GM23338 (cell line): Measurements from ENCODE around the gene ZDHHC17. TPM values are rescaled to one million over a fixed set of nuclear protein-coding genes. Genes with fewer than 3 reads are reported as not detected.

Experiments used
- ATAC-seq: fragments of 200-7000 bp; cut with Tn5 transposase; 3 replicates; pipeline ENCODE4 v1.9.1; 2020
- DNase-seq: peaks from one replicate; pipeline ENCODE4 v3.0.0-alpha.2; 2015; ENCODE audit warnings: low spot score
- H2AFZ ChIP-seq: fragments of 200-600 bp; sonication (generic); 2 replicates; pipeline ENCODE4 v1.8.0; 2016; ENCODE audit warnings: antibody characterized with exemption, mild to moderate bottlenecking, moderate library complexity
- H3F3A ChIP-seq: fragments of 200-600 bp; sonication (generic); replicated peaks from 2 replicates; pipeline ENCODE4 v1.8.0; 2017; ENCODE audit warnings: antibody characterized with exemption, mixed run types, low read depth
- H3K27ac ChIP-seq: fragments of 200-600 bp; sonication (generic); 2 replicates; pipeline ENCODE4 v1.6.1; 2016; ENCODE audit warnings: low read depth
- H3K27me3 ChIP-seq: fragments of 200-600 bp; sonication (generic); 2 replicates; pipeline ENCODE4 v1.8.0; 2016; ENCODE audit warnings: mild to moderate bottlenecking, mixed run types, moderate library complexity; ENCODE audit not compliant: insufficient read depth
- H3K36me3 ChIP-seq: fragments of 200-600 bp; sonication (generic); 2 replicates; pipeline ENCODE4 v1.8.0; 2016; ENCODE audit warnings: mild to moderate bottlenecking; ENCODE audit not compliant: insufficient read depth
- H3K4me1 ChIP-seq: fragments of 200-600 bp; sonication (generic); 2 replicates; pipeline ENCODE4 v1.8.0; 2016; ENCODE audit warnings: mild to moderate bottlenecking, moderate library complexity; ENCODE audit not compliant: insufficient read depth
- H3K4me2 ChIP-seq: fragments of 200-600 bp; sonication (generic); 2 replicates; pipeline ENCODE4 v1.7.1; 2017; ENCODE audit warnings: mixed run types
- H3K4me3 ChIP-seq: fragments of 200-600 bp; sonication (generic); 2 replicates; pipeline ENCODE4 v1.6.1; 2016; ENCODE audit warnings: mixed run types
- H3K79me2 ChIP-seq: fragments of 200-600 bp; sonication (generic); replicated peaks from 2 replicates; pipeline ENCODE4 v1.8.0; 2017; ENCODE audit warnings: mild to moderate bottlenecking; ENCODE audit not compliant: insufficient read depth
- H3K9me2 ChIP-seq: fragments of 200-600 bp; sonication (generic); 2 replicates; pipeline ENCODE4 v1.8.0; 2017; ENCODE audit not compliant: insufficient read depth
- H4K20me1 ChIP-seq: fragments of 200-600 bp; sonication (generic); replicated peaks from 2 replicates; pipeline ENCODE4 v1.8.0; 2017; ENCODE audit warnings: mild to moderate bottlenecking; ENCODE audit not compliant: insufficient read depth
- H3K27ac Mint-ChIP-seq: 2 replicates; pipeline ENCODE4 v1.8.0; 2020; ENCODE audit warnings: inconsistent platforms, mild to moderate bottlenecking, moderate library complexity, mixed read lengths
- H3K27me3 Mint-ChIP-seq: 3 replicates; pipeline ENCODE4 v1.8.0; 2022; ENCODE audit warnings: low read depth, mild to moderate bottlenecking, moderate library complexity, mixed read lengths, inconsistent platforms; ENCODE audit not compliant: insufficient read depth, poor library complexity
- H3K36me3 Mint-ChIP-seq: 3 replicates; pipeline ENCODE4 v1.8.0; 2021; ENCODE audit warnings: low read depth, mild to moderate bottlenecking, inconsistent platforms, moderate library complexity, mixed read lengths
- H3K4me1 Mint-ChIP-seq: 3 replicates; pipeline ENCODE4 v1.8.0; 2020; ENCODE audit warnings: mild to moderate bottlenecking, inconsistent platforms, mixed read lengths
- H3K4me3 Mint-ChIP-seq: 3 replicates; pipeline ENCODE4 v1.8.0; 2021; ENCODE audit warnings: moderate library complexity, mild to moderate bottlenecking, inconsistent platforms, mixed read lengths
- H3K9me3 Mint-ChIP-seq: 3 replicates; pipeline ENCODE4 v1.8.0; 2020; ENCODE audit warnings: moderate library complexity, mild to moderate bottlenecking, inconsistent platforms, mixed read lengths
- CREB1 ChIP-seq: fragments of 250-450 bp; sonication (Bioruptor Pico); IDR thresholded peaks from 2 replicates; pipeline ENCODE4 v1.5.0; 2020; ENCODE audit warnings: low read depth, mild to moderate bottlenecking, moderate library complexity
- POLR2AphosphoS5 ChIP-seq: IDR thresholded peaks from 2 replicates; pipeline ENCODE4 v1.6.1; 2016; ENCODE audit warnings: antibody characterized with exemption, low read depth
- REST ChIP-seq: IDR thresholded peaks from one replicate; pipeline ENCODE4 v1.6.1; 2018; ENCODE audit warnings: antibody characterized with exemption; ENCODE audit not compliant: unreplicated experiment
- STAT1 ChIP-seq: IDR thresholded peaks from one replicate; pipeline ENCODE4 v1.6.1; 2016; ENCODE audit warnings: antibody characterized with exemption; ENCODE audit not compliant: unreplicated experiment
- ZNF462 ChIP-seq: fragments of 250-450 bp; sonication (Bioruptor Pico); IDR thresholded peaks from 2 replicates; pipeline ENCODE4 v1.5.0; 2020; ENCODE audit warnings: mild to moderate bottlenecking, moderate library complexity
- polyA plus RNA-seq: library from polyadenylated mRNA; unstranded; fragments of >200 nt; fragmentation: Nextera tagmentation; extraction: Ambion mirVana; gene quantifications from 2 replicates; pipeline ENCODE4 v1.2.1, GENCODE V29; 2016
- total RNA-seq: library from RNA; depleted of rRNA; stranded (reverse); fragments of >200 nt; shearing (Covaris generic); gene quantifications from 2 replicates; pipeline ENCODE4 v1.2.3, GENCODE V29; 2014

The ZDHHC17 gene
- total and polyA plus RNA-seq, 2 experiments from 2014 or later: 15.7 to 43.5 TPM

DNA sequence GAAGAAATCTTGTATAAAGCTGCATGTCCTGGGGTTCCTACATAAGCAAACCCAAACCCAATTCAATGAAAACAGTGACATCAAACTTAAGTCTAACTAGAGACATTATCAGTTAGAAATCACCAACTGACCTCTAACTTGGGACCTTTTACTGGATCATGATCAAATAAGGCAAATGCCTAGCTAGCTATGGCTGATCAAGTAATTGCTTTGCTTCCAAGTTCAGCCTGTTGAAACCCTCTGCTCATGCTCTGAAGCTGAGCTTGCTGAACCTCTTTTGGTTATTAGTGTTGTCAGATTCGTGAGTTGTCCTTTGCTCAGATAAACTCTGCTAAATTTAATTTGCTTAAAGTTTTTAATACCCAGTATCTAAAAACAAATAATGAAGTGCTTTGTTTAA lies 28.9 kb downstream of the ZDHHC17 start (continued):
- TF ChIP-seq ZNF462 (CRISPR knock-in tag): no peak
- TF ChIP-seq REST: no peak
- TF ChIP-seq STAT1: no peak

- Histone ChIP-seq H3K4me1 (no peaks in the 10 kb centered on the region), H3K4me2 (no peak overlapping the region), H2AFZ (no peak overlapping the region), H3K27me3 (no peaks in the 10 kb centered on the region), H3F3A (no peaks in the 10 kb centered on the region), H3K9me2 (no peaks in the 10 kb centered on the region), H3K27ac (no peak overlapping the region), H4K20me1 (no peaks in the 10 kb centered on the region; the same call in 1 of the 2 replicates), H3K4me3 (no peak overlapping the region), H3K36me3 (no peaks in the 10 kb centered on the region), H3K79me2 (peaks cover 95% of the 10 kb centered on the region)
- Mint-ChIP-seq H3K36me3 (peaks cover 50% of the 10 kb centered on the region), H3K4me3 (no peak overlapping the region), H3K4me1 (no peaks in the 10 kb centered on the region), H3K27me3 (peaks cover 2% of the 10 kb centered on the region), H3K27ac (no peak overlapping the region; the same call in 1 of the 2 replicates), H3K9me3 (peaks cover 6% of the 10 kb centered on the region; the same call in 2 of the 3 replicates)
- TF ChIP-seq STAT1 (no peak), CREB1 (CRISPR knock-in tag) (no peak), POLR2AphosphoS5 (no peak)
- DNase-seq (no peak), ATAC-seq (no peak)
These were observed 34.9 kb downstream of the ZDHHC17 start for GRCh38 chr12:76798864-76799263.
